RPMI8226 (cell line): Measurements from ENCODE around the gene VGLL4.
"Not testable (repeated sequence)": the region's sequence is repeated elsewhere in the genome, so short reads cannot be mapped to it uniquely, and the experiment has no call there.

Source experiments
- DNase-seq: peaks from one replicate; pipeline ENCODE4 v3.0.0-alpha.2; 2015

Gene VGLL4

DNA sequence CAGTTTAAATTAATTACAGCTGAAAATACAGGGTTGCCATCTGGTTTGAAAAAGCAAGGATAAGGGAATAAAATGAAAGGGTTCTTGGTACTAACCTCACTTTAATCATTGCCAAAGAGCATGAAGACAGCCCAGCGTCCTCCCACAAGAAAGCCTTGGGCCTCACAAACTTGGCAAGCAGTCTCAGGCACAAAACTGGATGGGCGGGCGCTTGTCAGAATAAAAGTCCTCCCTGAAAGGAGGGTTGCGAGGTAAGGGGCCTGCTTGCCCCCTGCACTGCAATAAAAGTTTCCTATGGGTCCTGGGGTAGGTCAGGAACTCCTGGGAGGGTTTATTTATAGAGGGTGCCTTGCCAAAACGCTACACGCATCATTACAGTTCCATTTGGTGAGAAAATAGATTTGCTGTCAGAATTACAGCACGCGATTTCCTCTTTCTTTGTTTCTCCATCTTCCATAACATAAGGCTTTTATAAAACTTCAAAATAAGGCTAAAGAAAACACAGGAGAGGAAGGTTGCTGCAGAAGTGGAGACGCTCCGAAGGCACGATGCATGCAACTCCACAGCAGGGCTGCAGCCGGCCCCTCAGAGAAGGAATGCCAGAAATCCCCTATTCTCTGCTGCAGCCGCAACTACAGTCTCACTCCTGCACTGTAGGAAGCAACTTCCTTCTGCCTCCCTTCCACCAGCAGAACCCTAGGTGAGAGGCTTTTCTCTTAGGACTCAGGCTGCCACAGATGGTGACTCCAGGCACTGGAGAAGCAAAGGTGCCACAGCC is 61.3 kb downstream of the VGLL4 start:
- no peak for DNase-seq

DNA sequence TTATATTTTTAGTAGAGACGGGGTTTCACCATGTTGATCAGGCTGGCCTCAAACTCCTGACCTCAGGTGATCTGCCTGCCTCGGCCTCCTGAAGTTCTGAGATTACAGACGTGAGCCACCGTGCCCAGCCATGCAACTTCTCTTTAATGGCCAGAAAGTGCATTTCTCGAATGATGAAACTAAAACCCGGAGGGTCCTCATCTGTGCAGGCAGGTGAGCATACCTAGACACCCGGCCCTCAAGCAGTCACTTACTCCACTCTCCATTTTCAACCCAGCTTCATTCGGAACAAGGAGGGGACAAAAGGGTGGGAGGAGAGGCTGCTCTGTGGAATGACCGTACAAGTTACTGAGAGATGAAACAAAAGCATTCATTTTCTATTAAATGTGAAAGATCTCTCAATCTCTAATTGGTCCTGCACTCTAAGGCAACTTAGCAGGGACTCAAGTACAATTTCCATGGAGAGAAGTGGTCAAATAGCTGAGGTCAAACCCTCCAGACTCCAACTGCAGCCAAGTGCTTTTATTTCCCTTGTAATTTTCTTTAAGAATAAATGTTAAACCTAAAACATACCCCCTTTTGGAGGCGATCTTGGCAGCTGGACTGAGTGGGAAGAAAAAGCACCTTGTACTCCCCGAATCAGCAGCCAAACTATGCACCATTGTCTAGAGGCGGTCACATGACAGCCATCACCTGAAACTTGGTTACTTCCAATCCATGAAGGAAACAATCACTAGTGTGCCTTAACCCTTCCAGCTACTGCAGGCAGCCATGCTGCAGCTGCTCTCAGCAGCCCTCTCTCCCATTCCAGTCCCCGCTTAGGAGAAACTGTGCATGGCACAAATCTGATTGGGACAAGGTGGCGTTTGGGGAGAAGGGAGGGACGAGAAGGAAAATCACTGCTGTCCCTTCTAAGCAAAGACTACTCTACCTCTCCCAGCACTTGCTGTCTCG is 62.2 kb downstream of the VGLL4 start:
- no peak for DNase-seq

DNA sequence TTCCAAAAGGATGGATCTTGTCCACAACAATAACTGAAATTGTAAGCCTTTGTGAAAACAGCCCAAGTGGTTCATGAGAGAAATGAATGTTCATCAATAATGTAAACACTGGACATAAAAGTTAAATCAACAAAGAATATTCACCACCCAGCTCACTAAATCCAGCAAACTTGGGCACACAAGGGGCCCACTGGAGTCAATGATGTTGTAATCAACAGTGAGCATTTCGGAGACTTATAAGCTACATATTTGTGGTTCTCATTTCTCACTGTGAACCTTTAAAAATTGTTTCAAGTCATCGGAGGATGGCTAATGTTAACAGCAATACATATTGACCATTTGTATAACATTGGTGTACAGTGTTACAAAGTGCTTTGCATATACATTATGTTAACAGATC is 63.1 kb downstream of the VGLL4 start:
- no peak for DNase-seq

- DNase-seq, result no peak
These were observed 65.5 kb downstream of the VGLL4 start for GRCh38 chr3:11578169-11578568.

- no peak for DNase-seq
These were observed 67.3 kb downstream of the VGLL4 start for GRCh38 chr3:11576453-11576852.

GRCh38 chr3:11575677-11576076 is 68.0 kb downstream of the VGLL4 start:
- no peak for DNase-seq

GRCh38 chr3:11574981-11575669 is 68.6 kb downstream of the VGLL4 start:
- DNase-seq, result no peak

- DNase-seq, result not testable (repeated sequence)
These were observed 71.1 kb downstream of the VGLL4 start for GRCh38 chr3:11572660-11573059.

DNA sequence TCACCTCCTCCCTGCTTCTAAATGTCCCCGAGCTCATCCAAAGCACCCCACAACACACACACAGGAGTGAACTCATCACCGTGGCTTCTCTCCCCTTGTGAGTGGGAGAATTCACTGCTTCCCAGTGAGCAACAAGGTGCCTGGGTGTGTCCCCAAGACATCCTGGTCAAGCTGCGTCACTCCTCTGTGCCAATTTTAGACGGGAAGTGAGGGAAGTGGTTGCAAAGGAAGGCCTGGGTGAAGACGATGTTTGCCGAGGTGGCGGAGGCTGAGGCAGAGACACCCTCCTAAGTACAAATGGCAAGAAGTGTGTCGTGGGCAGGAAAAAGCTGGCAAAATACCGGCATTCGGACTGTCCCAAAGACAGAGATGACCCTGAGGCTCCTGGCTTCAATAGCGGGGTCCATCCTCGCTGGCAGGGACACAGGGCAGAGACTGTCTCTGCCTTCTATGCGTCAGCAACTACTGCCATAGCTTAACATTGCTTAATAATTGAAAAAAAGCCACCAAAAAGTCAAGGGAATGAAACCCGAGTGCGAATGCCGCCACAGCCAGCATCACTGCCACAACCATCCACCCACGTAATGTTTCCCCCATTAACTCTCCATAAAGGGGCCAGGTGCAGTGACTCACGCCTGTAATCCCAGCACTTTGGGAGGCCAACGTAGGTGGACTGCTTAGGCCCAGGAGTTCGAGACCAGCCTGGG is 72.8 kb downstream of the VGLL4 start:
- no peak for DNase-seq

DNA sequence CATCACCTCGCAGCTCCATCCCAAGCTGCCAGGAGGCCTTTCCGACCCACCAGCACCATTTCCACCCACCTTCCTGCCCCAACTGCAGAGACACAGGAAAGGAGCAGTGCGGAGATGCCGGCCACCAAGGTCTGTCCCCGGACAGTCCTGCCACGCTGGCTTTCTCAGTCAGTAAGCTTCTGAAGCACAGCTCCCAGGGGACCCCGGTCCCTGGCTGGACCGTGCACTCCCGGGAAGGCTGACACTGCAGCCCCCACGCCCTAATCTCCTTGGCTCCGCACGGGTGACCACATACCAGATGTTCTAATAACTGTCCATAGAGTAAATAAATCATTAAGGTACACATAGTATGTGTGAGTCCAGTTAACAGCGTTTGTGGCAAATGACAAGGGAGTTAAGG is 73.5 kb downstream of the VGLL4 start:
- no peak for DNase-seq

GRCh38 chr3:11569156-11569741 is 74.5 kb downstream of the VGLL4 start:
- DNase-seq, result no peak

- no peak for DNase-seq
These were observed 75.1 kb downstream of the VGLL4 start for GRCh38 chr3:11568503-11569155.

GRCh38 chr3:11567516-11568467 is 75.9 kb downstream of the VGLL4 start:
- DNase-seq, result no peak

DNA sequence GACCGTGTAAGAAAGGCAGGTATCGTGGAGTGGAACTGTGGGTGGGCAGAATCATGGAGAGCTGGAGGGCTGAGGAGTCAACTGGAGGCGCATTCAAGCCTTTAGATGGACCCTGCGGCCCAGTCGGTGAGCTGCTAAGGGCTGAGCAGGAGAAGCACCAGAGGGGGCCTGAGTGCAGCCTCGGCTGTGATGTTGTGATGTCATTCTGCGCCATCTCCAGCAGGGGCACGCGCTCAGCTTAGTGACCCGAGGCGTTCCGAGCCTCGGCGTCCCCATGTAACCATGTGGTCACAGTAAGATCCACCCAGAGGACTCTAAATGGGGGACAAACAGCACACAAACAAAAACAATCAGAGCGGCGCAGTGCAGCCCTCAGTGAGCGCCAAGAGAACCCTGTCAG is 76.8 kb downstream of the VGLL4 start:
- DNase-seq, result no peak

DNA sequence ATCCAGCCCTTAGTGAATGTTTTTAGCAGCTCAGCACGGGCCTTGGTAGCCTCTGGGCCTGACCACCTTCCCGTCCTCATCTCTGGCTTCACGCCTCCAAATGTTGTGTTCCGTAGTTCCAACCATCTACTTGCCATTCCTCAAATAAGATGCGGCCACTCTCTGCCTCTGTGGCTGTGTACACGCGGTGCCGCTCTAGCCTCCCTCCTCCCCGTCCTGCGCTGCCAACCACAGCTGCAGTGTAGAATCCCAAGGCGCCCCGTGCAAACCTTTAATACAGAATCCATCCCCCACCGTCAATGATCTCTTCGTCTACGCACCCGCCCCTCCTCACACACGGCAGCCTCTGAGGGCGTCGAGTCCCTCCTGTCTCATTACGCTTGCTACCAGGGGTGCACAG is 77.2 kb downstream of the VGLL4 start:
- no peak for DNase-seq

DNA sequence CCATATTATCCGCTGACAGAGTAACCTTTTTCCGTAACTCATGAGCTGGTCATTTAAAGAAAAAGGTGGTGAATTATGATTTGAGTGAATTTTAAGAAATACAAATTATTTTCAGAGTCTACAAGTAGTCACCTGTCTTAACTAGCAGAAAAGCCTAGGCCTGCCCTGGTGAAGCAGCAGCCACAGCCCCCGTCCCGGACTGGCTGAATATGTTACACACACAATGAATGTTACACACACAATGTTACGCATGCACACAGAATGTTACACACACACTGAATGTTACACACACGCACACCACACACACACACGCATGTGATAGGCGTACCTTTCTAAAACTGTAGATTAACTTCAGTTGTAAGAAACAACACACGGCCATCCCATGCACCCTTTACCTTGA is 77.8 kb downstream of the VGLL4 start:
- DNase-seq, result no peak

GRCh38 chr3:11565492-11565891 is 78.2 kb downstream of the VGLL4 start:
- no peak for DNase-seq

GRCh38 chr3:11565072-11565471 is 78.6 kb downstream of the VGLL4 start:
- DNase-seq, result no peak

GRCh38 chr3:11564577-11565001 is 79.1 kb downstream of the VGLL4 start:
- no peak for DNase-seq

- DNase-seq, result no peak
These were observed 79.9 kb downstream of the VGLL4 start for GRCh38 chr3:11563865-11564185.
